HG03457 (cell line): Measurements from ENCODE around the gene KIAA1217.

Experiments used
- ATAC-seq: cut with Tn5 transposase; IDR thresholded peaks from one replicate; pipeline ENCODE4 v1.9.1; 2021; ENCODE audit warnings: moderate number of reproducible peaks; ENCODE audit not compliant: unreplicated experiment

Gene KIAA1217

DNA sequence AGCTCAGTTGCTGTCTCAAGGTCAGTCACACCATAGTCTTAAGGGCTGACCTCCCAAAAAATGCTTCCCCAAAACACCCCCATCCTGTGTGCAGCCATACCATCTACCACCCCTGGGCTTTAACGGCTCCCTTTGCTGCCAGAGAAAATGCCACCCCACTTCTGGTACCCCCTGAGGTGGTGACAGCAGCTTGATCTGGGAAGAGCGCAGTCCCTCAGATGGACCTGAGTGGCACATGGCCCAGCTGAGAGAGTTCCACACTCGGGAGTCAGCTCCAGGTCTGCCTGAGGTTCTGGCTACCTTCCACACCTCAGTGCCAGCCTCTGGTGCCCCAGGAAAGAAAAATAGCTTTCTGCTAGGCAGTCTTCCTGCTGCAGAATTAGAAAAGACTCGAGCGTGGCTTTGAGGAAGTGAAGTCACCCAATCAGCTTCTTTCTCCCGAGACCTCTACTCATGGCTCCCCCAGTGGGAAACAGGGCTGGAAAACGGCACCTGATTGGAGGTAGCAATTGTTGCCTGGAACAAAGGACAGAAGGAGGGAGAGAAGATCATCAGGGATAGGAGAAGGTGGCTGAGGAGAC lies 363.0 kb downstream of the KIAA1217 start:
- no peak for ATAC-seq

DNA sequence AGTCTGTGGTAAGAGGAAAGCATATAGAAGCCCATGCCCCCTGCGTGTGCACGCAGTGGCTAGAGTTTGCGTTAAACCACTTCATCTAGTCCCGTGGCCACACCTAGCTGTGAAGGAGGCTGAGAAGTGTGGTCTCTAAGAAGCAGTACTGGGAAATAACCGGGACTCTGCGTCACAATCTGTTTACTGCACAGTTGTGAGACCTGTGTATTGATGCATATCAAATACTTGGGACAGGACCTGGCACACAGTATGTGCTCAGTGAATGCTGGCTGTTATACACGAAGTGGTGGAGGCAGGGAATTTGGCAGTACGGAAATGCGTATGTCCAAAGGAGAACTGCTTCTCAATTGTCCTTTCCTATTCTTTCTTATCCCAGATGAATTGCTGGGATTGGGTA lies 365.2 kb downstream of the KIAA1217 start:
- no peak for ATAC-seq

DNA sequence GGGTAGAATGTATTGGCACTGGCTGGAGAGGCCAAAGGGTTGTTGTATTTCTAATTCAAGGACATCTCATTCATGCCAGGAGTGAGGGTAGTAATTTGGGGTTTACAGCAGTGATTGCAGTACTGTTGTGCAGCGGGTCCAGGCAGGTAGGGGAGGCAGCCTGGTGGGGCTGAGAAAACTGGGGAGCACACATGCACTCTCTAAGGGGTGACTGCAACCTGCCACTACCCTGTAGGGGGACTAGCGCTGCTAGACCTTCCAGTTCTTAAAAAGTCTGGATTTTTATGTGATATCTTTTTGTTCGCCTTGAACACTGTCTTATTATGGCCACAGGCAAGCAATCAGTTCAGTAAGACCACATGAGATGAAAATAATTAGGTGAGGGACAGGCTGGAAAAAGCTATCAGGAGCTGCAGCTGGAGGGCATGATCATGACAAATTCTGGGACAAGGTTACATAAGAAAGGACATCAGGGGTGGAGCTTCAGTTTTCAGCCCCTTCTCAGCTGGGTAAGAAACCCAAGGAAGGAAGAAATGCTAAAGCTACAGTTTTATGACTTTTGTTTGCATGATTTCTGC lies 365.7 kb downstream of the KIAA1217 start:
- no peak for ATAC-seq

DNA sequence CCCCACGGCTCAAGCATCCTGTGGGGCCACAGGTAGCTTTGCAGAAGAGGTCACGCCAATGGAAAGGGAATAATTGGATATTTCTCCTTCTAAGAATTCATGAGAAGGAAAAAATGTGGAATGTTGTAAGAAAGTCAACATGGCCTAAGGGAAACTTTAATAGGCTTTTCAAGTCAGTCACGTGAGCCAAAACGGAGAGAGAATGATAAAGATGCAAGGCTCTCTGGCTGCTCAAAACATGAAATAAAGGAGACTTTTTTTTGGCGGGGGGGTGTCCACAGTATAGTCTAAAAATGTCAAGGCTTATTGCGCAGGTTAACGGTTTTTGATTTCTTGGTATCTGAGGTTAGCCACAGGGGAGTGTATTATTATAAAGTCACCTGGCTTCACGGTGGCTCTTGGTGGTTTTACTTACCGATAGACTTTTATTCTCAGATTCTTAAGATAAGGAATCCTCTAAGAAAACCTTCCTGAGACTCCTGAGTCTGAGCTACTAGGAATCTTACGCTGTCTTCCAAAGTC lies 366.6 kb downstream of the KIAA1217 start:
- ATAC-seq: no peak

DNA sequence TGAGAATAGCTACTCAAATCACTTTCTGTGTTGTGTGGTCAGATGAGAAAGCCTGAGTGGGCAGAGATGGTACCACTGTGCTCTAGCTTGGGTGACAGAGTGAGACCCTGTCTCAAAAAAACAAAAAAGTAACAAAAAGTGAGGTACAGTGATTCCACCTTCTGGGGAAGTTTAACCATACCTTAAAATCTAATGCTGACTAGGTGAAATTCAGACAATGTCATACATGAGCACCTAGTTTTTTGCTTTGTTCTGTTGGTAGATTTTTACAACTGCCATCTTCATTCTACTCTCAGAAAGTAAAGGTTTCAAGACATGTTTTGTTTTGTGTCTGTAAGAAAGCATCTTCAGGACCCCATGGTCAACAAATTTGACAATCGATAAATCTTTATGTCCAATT lies 370.5 kb downstream of the KIAA1217 start:
- ATAC-seq: no peak

DNA sequence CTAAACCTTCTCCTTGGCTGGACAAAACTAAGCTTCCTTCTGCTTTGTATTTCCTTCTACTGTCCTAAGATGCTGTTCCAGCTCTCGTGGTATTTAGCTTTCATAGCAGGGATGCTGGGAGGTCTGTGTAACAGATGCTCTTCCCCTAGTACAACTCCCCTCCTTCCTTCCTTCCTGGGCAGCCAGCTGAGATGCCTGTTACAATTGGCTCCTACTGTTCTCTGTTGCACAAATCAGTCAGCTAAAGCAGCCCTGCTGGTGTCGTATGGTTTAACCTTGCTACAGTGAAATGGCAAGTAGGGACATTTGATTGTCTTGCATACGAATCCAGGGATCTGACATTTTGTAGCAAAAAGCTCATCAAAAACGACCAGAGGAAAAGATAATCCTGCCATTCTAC lies 371.0 kb downstream of the KIAA1217 start:
- no peak for ATAC-seq

DNA sequence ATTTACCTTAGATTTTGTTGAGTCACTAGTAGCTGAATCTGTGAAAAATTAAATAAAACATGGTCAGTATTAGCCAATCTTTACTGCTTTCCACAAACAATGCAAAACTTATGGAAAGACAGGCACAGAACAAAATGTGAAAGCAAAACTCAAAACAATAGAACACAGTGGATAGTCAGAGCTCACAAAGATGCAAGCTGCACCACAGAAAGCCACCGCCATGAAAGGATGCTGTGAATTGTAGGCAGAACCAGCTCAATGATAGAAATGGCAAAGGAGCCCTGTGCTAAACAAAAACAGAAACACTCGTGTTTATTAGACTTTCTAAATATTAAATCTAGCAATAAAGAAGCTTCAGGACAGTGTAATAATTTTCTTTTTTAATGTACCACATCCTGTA lies 380.3 kb downstream of the KIAA1217 start:
- no peak for ATAC-seq

DNA sequence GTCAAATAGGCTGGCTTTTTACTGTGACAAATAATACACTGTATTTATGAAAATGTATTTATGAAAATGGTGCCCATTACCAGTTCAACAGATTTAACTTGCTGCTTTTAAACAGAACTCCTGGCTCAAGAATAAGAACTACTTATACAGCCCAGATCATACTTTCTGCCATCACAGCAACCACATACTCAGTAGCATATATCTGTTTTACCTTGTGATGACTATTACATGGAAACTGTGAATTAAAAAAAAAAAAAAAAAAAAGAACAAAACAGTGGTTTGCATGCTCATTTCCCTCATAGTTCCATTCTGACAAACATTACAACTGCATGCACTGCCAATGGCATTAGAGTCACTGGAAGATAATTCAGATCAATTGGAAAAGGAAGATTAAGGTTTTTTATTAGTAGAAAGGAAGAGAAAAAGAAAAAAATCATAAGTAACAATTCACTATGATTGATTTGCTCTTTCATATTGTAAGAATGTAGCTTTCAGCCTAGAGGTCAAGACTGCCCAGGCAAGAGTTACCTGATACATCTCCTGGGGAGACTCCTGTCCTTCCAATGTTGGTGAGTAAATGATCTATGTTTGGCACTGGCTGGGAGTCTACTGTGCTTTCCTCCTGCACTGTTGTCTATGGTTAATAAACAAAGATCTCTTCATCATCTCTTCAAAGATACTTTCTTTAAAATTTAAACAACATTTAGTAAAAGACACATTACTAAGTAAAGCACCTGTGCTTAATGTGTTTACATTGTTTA lies 381.9 kb downstream of the KIAA1217 start:
- ATAC-seq: no peak

DNA sequence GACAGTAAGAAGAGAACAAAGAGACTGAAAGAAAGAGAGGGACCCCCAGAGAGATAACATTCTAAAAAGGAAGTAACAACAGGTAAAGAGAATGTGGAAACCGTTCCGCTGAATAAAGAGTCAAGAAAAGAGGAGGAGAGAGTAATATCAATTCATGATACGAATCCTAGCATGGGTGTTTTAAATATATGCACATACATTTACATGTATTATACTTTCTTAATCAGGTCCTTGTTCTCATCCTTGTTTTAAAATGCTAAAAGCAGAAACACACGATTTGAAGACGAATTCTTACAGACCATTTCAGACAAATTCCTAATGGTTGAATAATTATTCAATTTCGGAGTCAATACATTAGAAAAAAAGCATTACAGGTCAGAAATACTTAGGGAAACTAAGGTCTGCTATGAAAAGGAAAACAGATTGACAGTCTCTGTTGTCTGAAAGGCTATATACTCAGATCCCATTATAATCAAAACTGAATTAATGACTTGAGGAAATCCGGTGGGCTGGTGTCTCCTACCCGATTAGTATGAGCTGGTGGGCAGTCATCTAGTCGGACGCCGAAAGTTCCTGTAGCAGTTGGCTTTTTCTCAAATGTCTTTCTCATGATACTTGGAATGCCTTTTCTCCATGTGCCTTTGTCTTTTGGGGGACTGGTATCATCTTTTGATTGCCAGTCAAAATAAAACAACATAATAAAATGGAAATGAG lies 387.4 kb downstream of the KIAA1217 start:
- ATAC-seq: no peak

DNA sequence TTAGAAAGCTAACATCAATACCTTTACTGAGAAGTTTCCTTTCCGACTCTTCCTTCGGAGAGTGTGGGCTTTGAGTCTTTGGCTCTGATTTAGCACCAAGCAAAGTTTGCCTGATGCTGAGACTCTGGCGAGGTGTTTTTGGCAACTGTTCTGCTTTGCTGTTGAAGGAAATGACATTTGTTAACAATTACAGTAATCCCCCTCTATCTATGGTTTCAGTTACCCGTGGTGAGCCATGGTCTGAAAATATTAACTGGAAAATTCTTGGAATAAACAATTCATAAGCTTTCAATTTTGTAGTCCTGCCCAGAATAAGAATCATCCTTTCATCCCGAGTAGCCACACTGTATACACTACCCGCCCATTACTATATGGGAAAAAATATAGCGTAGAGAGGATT lies 388.5 kb downstream of the KIAA1217 start:
- no peak for ATAC-seq
